PFSK-1 (cell line): Measurements from ENCODE around the gene TH.
A peak's percentile ranks its signal among the peaks of the same experiment; 100 is the strongest.

Experiments used
- FOXP2 ChIP-seq: optimal IDR thresholded peaks from 2 replicates; pipeline ENCODE3; 2011; ENCODE audit warnings: borderline replicate concordance, control low read depth, inconsistent platforms; ENCODE audit not compliant: insufficient read depth; ENCODE audit errors: extremely low read length, extremely low read depth
- POLR2AphosphoS5 ChIP-seq: IDR thresholded peaks from 2 replicates; pipeline ENCODE4 v1.6.1; 2012; ENCODE audit warnings: low read depth, mild to moderate bottlenecking, control low read depth, low read length, moderate library complexity
- SIN3A ChIP-seq: IDR thresholded peaks from 2 replicates; pipeline ENCODE4 v1.6.1; 2012; ENCODE audit warnings: mild to moderate bottlenecking, low read length, moderate library complexity, borderline replicate concordance; ENCODE audit not compliant: insufficient read depth

DNA sequence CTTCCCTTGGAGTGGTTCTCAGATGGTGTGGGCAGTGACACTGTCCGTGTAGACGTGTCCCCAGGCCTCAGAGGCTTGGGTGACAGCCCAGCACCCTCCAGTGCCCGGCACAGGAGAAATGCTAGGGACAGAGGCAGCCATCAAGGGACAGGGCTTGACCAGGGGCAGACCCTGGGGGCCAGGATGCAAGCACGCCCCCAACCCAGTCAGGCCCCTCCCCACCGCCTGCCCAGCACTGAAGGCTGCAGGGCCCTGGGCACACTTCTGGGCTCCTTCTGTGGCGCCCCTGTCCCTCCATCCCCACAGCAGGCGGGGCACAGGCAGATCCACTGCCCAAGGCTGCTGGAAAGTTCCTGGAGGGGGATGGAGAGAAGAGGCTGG lies 43.5 kb downstream of the TH start:
- TF ChIP-seq POLR2AphosphoS5, result 0 out of 2 replicates have a peak, but pooled peaks have one; percentile 9
- TF ChIP-seq SIN3A, result no peak
- TF ChIP-seq FOXP2, result no peak
